Natural killer cell treated with Interleukin-12 subunit alpha and Interleukin-12 subunit beta and Interleukin-15 and Interleukin-18, amount 100 ng/mL, for 72 hours (primary cell): ENCODE results near the gene PDE6G. TPM values are rescaled to one million over a fixed set of nuclear protein-coding genes. Genes with fewer than 3 reads are reported as not detected.
"Not testable (repeated sequence)": the region's sequence is repeated elsewhere in the genome, so short reads cannot be mapped to it uniquely, and the experiment has no call there.

Experiments
- ATAC-seq, 2 donors: fragments of 150-1000 bp; cut with Tn5 transposase in 1 of 2; sonication (Bioruptor Pico), chemical (Tn5 transposase) in 1 of 2; 2 replicates each; pipeline ENCODE4 v1.10.0; 2021
- DNase-seq: peaks from one replicate; pipeline ENCODE4 v3.0.0; 2022; ENCODE audit warnings: low spot score
- H3K27ac Mint-ChIP-seq, 2 donors: 1 replicate in 1 of 2; 2 replicates in 1 of 2; pipeline ENCODE4 v1.8.0; 2022; ENCODE audit warnings: mixed read lengths in 2 of 2, mild to moderate bottlenecking in 1 of 2, moderate library complexity in 1 of 2
- H3K27me3 Mint-ChIP-seq, 2 donors: 1 replicate in 1 of 2; 2 replicates in 1 of 2; pipeline ENCODE4 v1.8.0; 2022; ENCODE audit warnings: mixed read lengths in 2 of 2
- H3K36me3 Mint-ChIP-seq: one replicate; pipeline ENCODE4 v1.8.0; 2022; ENCODE audit warnings: mixed read lengths
- H3K4me1 Mint-ChIP-seq, 2 donors: 1 replicate in 1 of 2; 2 replicates in 1 of 2; pipeline ENCODE4 v1.8.0; 2022; ENCODE audit warnings: low read depth in 2 of 2, mixed read lengths in 2 of 2, mild to moderate bottlenecking in 1 of 2
- H3K4me3 Mint-ChIP-seq: one replicate; pipeline ENCODE4 v1.8.0; 2022; ENCODE audit warnings: mixed read lengths
- H3K9me3 Mint-ChIP-seq: 2 replicates; pipeline ENCODE4 v1.8.0; 2022; ENCODE audit warnings: mixed read lengths
- total RNA-seq, 2 donors: library from RNA; stranded (reverse); gene quantifications; one replicate each; pipeline ENCODE4 v1.2.3, GENCODE V29; 2022

The PDE6G gene
- total RNA-seq, 2 donors from 2014 or later: 4.8 to 8.9 TPM

- H3K36me3 Mint-ChIP-seq: no peaks in the 10 kb centered on the region
- H3K27me3 Mint-ChIP-seq: peaks cover 0 to 10% of the 10 kb centered on the region in 2 donors
- H3K27ac Mint-ChIP-seq: no peak overlapping the region
- no peak overlapping the region for H3K4me3 Mint-ChIP-seq
- no peaks in the 10 kb centered on the region for H3K4me1 Mint-ChIP-seq
- no peaks in the 10 kb centered on the region for H3K9me3 Mint-ChIP-seq
- DNase-seq (no peak), ATAC-seq (no peak)
Observed at GRCh38 chr17:81644976-81645952, 11.1 kb downstream of the PDE6G start.

- Mint-ChIP-seq H3K4me3 (no peak overlapping the region), H3K27ac (no peak overlapping the region), H3K4me1 (no peaks in the 10 kb centered on the region), H3K9me3 (no peaks in the 10 kb centered on the region), H3K27me3 (peaks cover 0 to 10% of the 10 kb centered on the region in 2 donors), H3K36me3 (no peaks in the 10 kb centered on the region)
- ATAC-seq (no peak), DNase-seq (no peak)
Observed at GRCh38 chr17:81644496-81644895, 11.8 kb downstream of the PDE6G start.

- Mint-ChIP-seq H3K4me1 (no peaks in the 10 kb centered on the region), H3K36me3 (no peaks in the 10 kb centered on the region), H3K27me3 (no peaks in the 10 kb centered on the region), H3K4me3 (no peak overlapping the region), H3K9me3 (no peaks in the 10 kb centered on the region), H3K27ac (no peak overlapping the region)
- no peak for DNase-seq
- peak in 1 of 2 donors; percentile 4 for ATAC-seq
Observed at GRCh38 chr17:81641825-81642489, 14.4 kb downstream of the PDE6G start.

- no peak overlapping the region for H3K27ac Mint-ChIP-seq
- DNase-seq (no peak), ATAC-seq (no peak)
- peaks cover 5% of the 10 kb centered on the region for H3K36me3 Mint-ChIP-seq
- no peaks in the 10 kb centered on the region for H3K27me3 Mint-ChIP-seq
- H3K9me3 Mint-ChIP-seq: no peaks in the 10 kb centered on the region
- H3K4me3 Mint-ChIP-seq: no peak overlapping the region
- peaks cover 4 to 10% of the 10 kb centered on the region in 2 donors for H3K4me1 Mint-ChIP-seq
Observed at GRCh38 chr17:81640011-81640410, 16.3 kb downstream of the PDE6G start.

GRCh38 chr17:81638683-81639082 lies 17.7 kb downstream of the PDE6G start:
- ATAC-seq (no peak), DNase-seq (no peak)
- peaks cover 4 to 10% of the 10 kb centered on the region in 2 donors for H3K4me1 Mint-ChIP-seq
- H3K27ac Mint-ChIP-seq: no peak overlapping the region
- no peaks in the 10 kb centered on the region for H3K27me3 Mint-ChIP-seq
- peaks cover 5% of the 10 kb centered on the region for H3K36me3 Mint-ChIP-seq
- no peak overlapping the region for H3K4me3 Mint-ChIP-seq
- no peaks in the 10 kb centered on the region for H3K9me3 Mint-ChIP-seq

- ATAC-seq (peak; percentile 94 to 96), DNase-seq (peak; percentile 90)
- Mint-ChIP-seq H3K27me3 (no peaks in the 10 kb centered on the region), H3K27ac (peak within 1 kb of the TSS; percentile 92 to 95), H3K4me1 (peaks cover 9 to 15% of the 10 kb centered on the region in 2 donors), H3K9me3 (no peaks in the 10 kb centered on the region), H3K4me3 (peak within 1 kb of the TSS; percentile 98), H3K36me3 (peaks cover 5% of the 10 kb centered on the region)
Observed at GRCh38 chr17:81636505-81637288, 19.6 kb downstream of the PDE6G start, which contains the start of the genes NPLOC4 and TSPAN10. NPLOC4 (minus strand) TSS chr17:81637112; CDS start chr17:81636930, 182 bp downstream. TSPAN10 (plus strand) TSS chr17:81637196; CDS start chr17:81642413, 5,217 bp downstream.

- H3K4me3 Mint-ChIP-seq: peak overlapping the region; percentile 98
- DNase-seq (no peak), ATAC-seq (peak; percentile 1 to 10)
- peak overlapping the region; percentile 92 to 95 for H3K27ac Mint-ChIP-seq
- H3K4me1 Mint-ChIP-seq: peaks cover 13 to 15% of the 10 kb centered on the region in 2 donors
- H3K9me3 Mint-ChIP-seq: no peaks in the 10 kb centered on the region
- no peaks in the 10 kb centered on the region for H3K27me3 Mint-ChIP-seq
- H3K36me3 Mint-ChIP-seq: peaks cover 5% of the 10 kb centered on the region
Observed at GRCh38 chr17:81635973-81636504, 20.3 kb downstream of the PDE6G start.

- Mint-ChIP-seq H3K4me3 (peak overlapping the region; percentile 98), H3K4me1 (peaks cover 13 to 15% of the 10 kb centered on the region in 2 donors), H3K9me3 (no peaks in the 10 kb centered on the region), H3K36me3 (peaks cover 5% of the 10 kb centered on the region), H3K27me3 (no peaks in the 10 kb centered on the region), H3K27ac (peak overlapping the region; percentile 92 to 95)
- DNase-seq: no peak
- no peak for ATAC-seq
Observed at GRCh38 chr17:81635431-81635830, 20.9 kb downstream of the PDE6G start.

GRCh38 chr17:81631482-81631881 lies 24.9 kb downstream of the PDE6G start:
- H3K27me3 Mint-ChIP-seq: no peaks in the 10 kb centered on the region
- no peak for DNase-seq
- no peak overlapping the region for H3K4me3 Mint-ChIP-seq
- peaks cover 18% of the 10 kb centered on the region for H3K36me3 Mint-ChIP-seq
- no peak overlapping the region for H3K27ac Mint-ChIP-seq
- no peak for ATAC-seq
- peaks cover 15 to 16% of the 10 kb centered on the region in 2 donors for H3K4me1 Mint-ChIP-seq
- H3K9me3 Mint-ChIP-seq: no peaks in the 10 kb centered on the region

GRCh38 chr17:81630274-81630673 lies 26.1 kb downstream of the PDE6G start:
- ATAC-seq: no peak
- Mint-ChIP-seq H3K9me3 (no peaks in the 10 kb centered on the region), H3K36me3 (peaks cover 21% of the 10 kb centered on the region), H3K4me1 (peaks cover 6 to 14% of the 10 kb centered on the region in 2 donors), H3K27ac (no peak overlapping the region), H3K27me3 (no peaks in the 10 kb centered on the region), H3K4me3 (no peak overlapping the region)
- DNase-seq: no peak

- Mint-ChIP-seq H3K27ac (no peak overlapping the region), H3K4me3 (no peak overlapping the region), H3K36me3 (peaks cover 33% of the 10 kb centered on the region), H3K27me3 (no peaks in the 10 kb centered on the region), H3K9me3 (no peaks in the 10 kb centered on the region), H3K4me1 (peaks cover 18 to 22% of the 10 kb centered on the region in 2 donors)
- no peak for DNase-seq
- no peak for ATAC-seq
Observed at GRCh38 chr17:81621494-81622130, 34.7 kb downstream of the PDE6G start.

- not testable (repeated sequence) for H3K27me3 Mint-ChIP-seq, H3K4me3 Mint-ChIP-seq, H3K9me3 Mint-ChIP-seq, DNase-seq, H3K27ac Mint-ChIP-seq, ATAC-seq
- H3K36me3 Mint-ChIP-seq: peaks cover 15% of the 10 kb centered on the region
- H3K4me1 Mint-ChIP-seq: peaks cover 21 to 27% of the 10 kb centered on the region in 2 donors
Observed at GRCh38 chr17:81618307-81618706, 38.0 kb downstream of the PDE6G start.

- no peak overlapping the region for H3K27ac Mint-ChIP-seq
- ATAC-seq (no peak), DNase-seq (no peak)
- H3K9me3 Mint-ChIP-seq: no peaks in the 10 kb centered on the region
- H3K4me1 Mint-ChIP-seq: peaks cover 21 to 31% of the 10 kb centered on the region in 2 donors
- H3K4me3 Mint-ChIP-seq: no peak overlapping the region
- no peaks in the 10 kb centered on the region for H3K27me3 Mint-ChIP-seq
- H3K36me3 Mint-ChIP-seq: peaks cover 15% of the 10 kb centered on the region
Observed at GRCh38 chr17:81616877-81617276, 39.5 kb downstream of the PDE6G start.
